Right atrium auricular region (tissue), 2 donors: ENCODE data around the gene C5AR2. TPM values are rescaled to one million over a fixed set of nuclear protein-coding genes. Genes with fewer than 3 reads are reported as not detected.
A peak's percentile ranks its signal among the peaks of the same experiment; 100 is the strongest.
"Not testable (repeated sequence)": the region's sequence is repeated elsewhere in the genome, so short reads cannot be mapped to it uniquely, and the experiment has no call there.

ENCODE experiments used
- DNase-seq: peaks from one replicate; pipeline ENCODE4 v3.0.0-alpha.2; 2019; ENCODE audit warnings: low spot score
- H3K27ac ChIP-seq, 2 donors: fragments of 200-600 bp; sonication (generic); 1 replicate in 1 of 2; 2 replicates in 1 of 2; pipeline ENCODE4 v1.5.1; 2016 to 2019
- H3K27me3 ChIP-seq, 2 donors: fragments of 200-600 bp; sonication (generic); one replicate each; pipeline versions ENCODE4 v1.5.1 to v1.6.0; 2017 to 2019
- H3K36me3 ChIP-seq: fragments of 200-600 bp; sonication (generic); one replicate; pipeline ENCODE4 v1.5.1; 2016
- H3K4me1 ChIP-seq, 2 donors: fragments of 200-600 bp; sonication (generic); one replicate each; pipeline versions ENCODE4 v1.5.1 to v1.6.0; 2017 to 2019
- H3K4me3 ChIP-seq, 2 donors: fragments of 200-600 bp; sonication (generic); 1 replicate in 1 of 2; 2 replicates in 1 of 2; pipeline ENCODE4 v1.5.1; 2017 to 2019; ENCODE audit warnings: mild to moderate bottlenecking in 1 of 2, moderate library complexity in 1 of 2
- H3K9me3 ChIP-seq, 2 donors: fragments of 200-600 bp; sonication (generic); one replicate each; pipeline ENCODE4 v1.5.1; 2019
- CTCF ChIP-seq, 2 donors: fragments of 200-600 bp; sonication (generic); IDR thresholded peaks; one replicate each; pipeline ENCODE4 v1.5.1; 2019; ENCODE audit warnings: antibody characterized with exemption in 2 of 2
- total RNA-seq, 2 donors: library from RNA; depleted of rRNA; stranded (reverse); fragments of >200 nt; gene quantifications; one replicate each; pipeline ENCODE4 v1.1.0, GENCODE V29; 2016

The C5AR2 gene
- total RNA-seq = 1 to 10 TPM; 1.1 to 3.3 TPM

DNA sequence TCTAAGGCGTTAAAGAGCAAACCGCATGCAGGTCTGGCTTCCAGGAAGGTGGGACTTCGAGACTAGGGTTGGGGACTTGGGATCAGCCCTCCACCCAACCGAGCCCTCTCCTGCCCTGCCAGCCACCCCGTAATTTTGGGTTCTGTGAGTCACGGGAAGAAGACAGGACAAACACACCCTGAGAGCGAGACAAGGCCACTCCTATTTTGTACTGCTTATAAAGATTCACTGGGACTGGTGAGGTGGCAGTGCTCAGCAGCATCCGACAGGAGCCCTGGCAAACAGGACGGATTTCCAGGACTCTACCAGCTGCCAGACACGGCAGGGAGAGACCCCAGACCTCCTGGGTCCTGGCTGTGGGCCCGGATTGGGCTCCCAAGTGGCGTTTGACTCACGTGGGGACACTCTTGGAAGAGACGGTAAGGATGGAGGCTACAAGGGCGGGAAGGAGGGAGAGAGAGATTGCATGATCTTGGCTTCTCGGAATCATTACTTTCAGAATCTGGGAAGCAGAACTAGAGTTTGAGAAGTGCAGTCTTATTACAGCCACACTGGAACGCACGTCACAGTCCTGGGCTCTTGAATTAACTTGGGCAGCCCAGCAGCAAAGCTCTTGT, at the start of gene C5AR2:
TSS of gene C5AR2 (plus strand) at position 245 of the 617 bp plus-strand sequence. CDS start 8,625 bp downstream, outside the sequence.
- no peaks in the 10 kb centered on the region for H3K27me3 ChIP-seq
- H3K36me3 ChIP-seq = no peaks in the 10 kb centered on the region
- H3K4me1 ChIP-seq = no peaks in the 10 kb centered on the region
- TF ChIP-seq CTCF (IDR thresholded peaks at IDR 0.05) = no peak
- H3K27ac ChIP-seq = peak within 1 kb of the TSS in 1 of 2 donors; percentile 25
- no peak within 1 kb of the TSS for H3K4me3 ChIP-seq
- no peak for DNase-seq
- H3K9me3 ChIP-seq = no peaks in the 10 kb centered on the region

DNA sequence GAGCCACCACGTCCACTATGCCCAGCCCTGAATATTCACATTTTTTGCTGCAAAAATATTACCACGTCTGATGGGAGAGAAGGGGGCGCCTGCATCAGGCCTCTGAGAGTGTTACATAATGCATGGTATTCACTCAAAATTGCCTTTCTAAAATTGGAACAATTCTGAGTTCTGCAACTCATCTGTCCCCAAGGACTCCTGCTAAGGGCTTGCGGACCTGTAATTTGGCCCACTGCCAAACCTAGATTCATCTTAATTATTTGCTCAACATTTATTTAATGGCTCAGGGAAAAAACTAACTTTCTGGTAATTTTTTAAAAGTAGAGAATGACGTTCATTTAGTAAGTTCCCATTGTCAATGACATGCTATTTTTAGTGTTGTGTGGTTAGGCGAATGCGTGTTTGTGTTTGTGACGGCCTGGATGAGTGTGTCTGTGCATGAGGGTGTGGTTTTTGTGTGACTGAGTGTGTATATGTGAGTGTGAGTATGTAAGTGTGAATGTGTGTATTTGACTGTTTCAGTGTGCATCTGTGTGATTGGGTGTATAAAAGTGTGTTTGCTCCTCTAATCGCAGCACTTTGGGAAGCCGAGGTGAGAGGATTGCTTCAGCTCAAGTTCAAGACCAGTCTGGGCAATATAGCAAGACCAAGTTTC, 48.4 kb upstream of the C5AR2 start:
- no peaks in the 10 kb centered on the region for H3K36me3 ChIP-seq
- no peak for TF ChIP-seq CTCF (IDR thresholded peaks at IDR 0.05)

GRCh38 chr19:47284324-47284899, 47.6 kb upstream of the C5AR2 start:
- Histone ChIP-seq H3K36me3 (no peaks in the 10 kb centered on the region), H3K27me3 (no peaks in the 10 kb centered on the region), H3K4me1 (no peaks in the 10 kb centered on the region), H3K9me3 (no peaks in the 10 kb centered on the region), H3K27ac (no peak overlapping the region), H3K4me3 (no peak overlapping the region)
- DNase-seq = no peak
- TF ChIP-seq CTCF (IDR thresholded peaks at IDR 0.05) = peak; percentile 91 to 96

More for the DNA sequence above, 48.4 kb upstream of the C5AR2 start:
- H3K4me3 ChIP-seq = no peak overlapping the region
- DNase-seq = no peak
- no peak overlapping the region for H3K27ac ChIP-seq
- H3K4me1 ChIP-seq = no peaks in the 10 kb centered on the region
- H3K9me3 ChIP-seq = no peaks in the 10 kb centered on the region
- H3K27me3 ChIP-seq = no peaks in the 10 kb centered on the region

DNA sequence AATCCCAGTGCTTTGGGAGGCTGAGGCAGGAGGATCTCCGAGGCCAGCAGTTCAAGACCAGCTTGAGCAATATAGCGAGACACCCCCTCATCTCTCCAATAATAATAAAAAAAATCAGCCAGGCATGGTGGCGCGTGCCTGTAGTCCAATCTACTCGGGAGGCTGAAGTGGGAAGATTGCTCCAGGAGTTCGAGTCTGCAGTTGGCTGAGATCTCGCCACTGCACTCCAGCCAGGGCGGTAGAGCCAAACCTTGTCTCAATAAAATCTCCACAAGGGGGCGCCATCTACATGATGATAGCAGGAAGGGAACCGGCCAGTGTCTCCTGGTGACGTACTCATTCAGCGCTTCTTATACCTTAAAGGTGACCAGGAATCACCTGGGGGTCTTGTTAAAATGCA, 35.9 kb upstream of the C5AR2 start:
- no peaks in the 10 kb centered on the region for H3K4me1 ChIP-seq
- H3K27me3 ChIP-seq = no peaks in the 10 kb centered on the region
- DNase-seq = peak; percentile 77
- no peak overlapping the region for H3K27ac ChIP-seq
- H3K9me3 ChIP-seq = no peaks in the 10 kb centered on the region
- no peak overlapping the region for H3K4me3 ChIP-seq
- H3K36me3 ChIP-seq = no peaks in the 10 kb centered on the region
- TF ChIP-seq CTCF (IDR thresholded peaks at IDR 0.05) = peak; percentile 55 to 82

DNA sequence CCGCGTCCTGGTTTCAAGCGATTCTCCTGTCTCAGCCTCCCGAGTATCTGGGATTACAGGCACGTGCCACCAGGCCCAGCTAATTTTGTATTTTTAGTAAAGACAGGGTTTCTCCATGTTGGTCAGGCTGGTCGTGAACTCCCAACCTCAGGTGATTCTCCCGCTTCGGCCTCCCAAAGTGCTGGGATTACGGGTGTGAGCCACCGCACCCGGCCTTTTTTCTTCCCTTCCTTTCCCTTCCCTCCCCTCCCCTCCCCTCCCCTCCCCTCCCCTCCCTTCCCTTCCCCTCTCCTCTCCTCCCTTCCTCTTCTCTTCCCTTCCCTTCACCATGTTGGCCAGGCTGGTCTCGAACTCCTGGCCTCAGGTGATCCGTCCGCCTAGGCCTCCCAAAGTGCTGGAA, 31.1 kb upstream of the C5AR2 start:
- not testable (repeated sequence) for H3K27ac ChIP-seq, DNase-seq, H3K4me1 ChIP-seq, H3K36me3 ChIP-seq, H3K9me3 ChIP-seq, H3K4me3 ChIP-seq, H3K27me3 ChIP-seq

GRCh38 chr19:47302249-47302648, 29.7 kb upstream of the C5AR2 start:
- no peak overlapping the region for H3K27ac ChIP-seq
- H3K36me3 ChIP-seq = no peaks in the 10 kb centered on the region
- no peaks in the 10 kb centered on the region for H3K27me3 ChIP-seq
- H3K9me3 ChIP-seq = no peaks in the 10 kb centered on the region
- no peak for DNase-seq
- H3K4me3 ChIP-seq = no peak overlapping the region
- no peak for TF ChIP-seq CTCF (IDR thresholded peaks at IDR 0.05)
- H3K4me1 ChIP-seq = no peaks in the 10 kb centered on the region
